HepG2 (cell line): ENCODE measurements around the gene EHD1. TPM values are rescaled to one million over a fixed set of nuclear protein-coding genes. Genes with fewer than 3 reads are reported as not detected.

Source experiments
- JARID2 ChIP-seq: sonication (generic); formaldehyde crosslinking; IDR thresholded peaks from 2 replicates; pipeline ENCODE4 v1.8.1; 2023; ENCODE audit warnings: missing genetic modification reagents, inconsistent platforms; ENCODE audit not compliant: insufficient replicate concordance
- KMT2A ChIP-seq: sonication (generic); formaldehyde crosslinking; IDR thresholded peaks from 2 replicates; pipeline ENCODE4 v1.4.0; 2020; ENCODE audit warnings: missing genetic modification reagents
- KMT2B ChIP-seq: IDR thresholded peaks from 2 replicates; pipeline ENCODE4 v1.6.1; 2016; ENCODE audit warnings: missing genetic modification reagents, missing compliant biosample characterization
- MED1 ChIP-seq: sonication (generic); formaldehyde crosslinking; IDR thresholded peaks from 2 replicates; pipeline ENCODE4 v1.4.0; 2020; ENCODE audit warnings: missing genetic modification reagents
- RCOR2 ChIP-seq: IDR thresholded peaks from 2 replicates; pipeline ENCODE4 v1.6.1; 2016; ENCODE audit warnings: missing biosample characterization, missing genetic modification reagents
- SIN3B ChIP-seq: fragments of 150-350 bp; IDR thresholded peaks from 2 replicates; pipeline ENCODE4 v1.6.1; 2014; ENCODE audit warnings: low read length
- ZBTB3 ChIP-seq: sonication (generic); formaldehyde crosslinking; IDR thresholded peaks from 2 replicates; pipeline ENCODE4 v1.4.0; 2020; ENCODE audit warnings: low read depth, mild to moderate bottlenecking, moderate library complexity, missing genetic modification reagents, borderline replicate concordance
- ZNF580 ChIP-seq: IDR thresholded peaks from 2 replicates; pipeline ENCODE4 v1.6.1; 2016; ENCODE audit warnings: low read depth, borderline replicate concordance
- ZNF770 ChIP-seq: sonication (generic); formaldehyde crosslinking; IDR thresholded peaks from 2 replicates; pipeline ENCODE4 v1.5.0; 2020; ENCODE audit warnings: mild to moderate bottlenecking, missing genetic modification reagents
- ZSCAN12 ChIP-seq: sonication (generic); formaldehyde crosslinking; IDR thresholded peaks from 2 replicates; pipeline ENCODE4 v1.9.0; 2021; ENCODE audit warnings: mild to moderate bottlenecking, missing genetic modification reagents
- polyA plus RNA-seq, 8 experiments: library from polyadenylated mRNA; depleted of rRNA in 3 of 8; stranded (reverse) in 7 of 8; unstranded in 1 of 8; fragments of >200 nt; fragmentation: Illumina TruSeq in 4 of 8; extraction: Trizol in 4 of 8; gene quantifications; 2 replicates each; pipeline versions ENCODE4 v1.2.1 to v1.2.3, GENCODE V29; 2011 to 2016; ENCODE audit warnings: low read depth in 4 of 8, missing spikeins in 1 of 8, mixed read lengths in 1 of 8; ENCODE audit not compliant: insufficient read depth in 1 of 8
- total RNA-seq, 5 experiments: library from RNA; depleted of rRNA; stranded (reverse); fragments of >200 nt; fragmentation: Illumina TruSeq; extraction: Trizol; gene quantifications; 2 replicates each; pipeline ENCODE4 v1.2.3, GENCODE V29; 2016; ENCODE audit warnings: low read depth in 1 of 5
- TF ChIP-seq, protein P1 (sequence below), 2 experiments: fragments of 450-650 bp in 1 of 2; sonication (generic) in 1 of 2; formaldehyde crosslinking in 1 of 2; IDR thresholded peaks; 2 replicates each; pipeline versions ENCODE4 v1.6.1 to v1.8.0; 2016 to 2022; ENCODE audit warnings: antibody characterized with exemption in 1 of 2, mild to moderate bottlenecking in 1 of 2, missing genetic modification reagents in 1 of 2

Gene EHD1
- total and polyA plus RNA-seq, 2 of the 13 experiments (the other 11 are each of a cell fraction or from before 2014, with no cell fraction given), result 23.6 to 26.6 TPM

DNA sequence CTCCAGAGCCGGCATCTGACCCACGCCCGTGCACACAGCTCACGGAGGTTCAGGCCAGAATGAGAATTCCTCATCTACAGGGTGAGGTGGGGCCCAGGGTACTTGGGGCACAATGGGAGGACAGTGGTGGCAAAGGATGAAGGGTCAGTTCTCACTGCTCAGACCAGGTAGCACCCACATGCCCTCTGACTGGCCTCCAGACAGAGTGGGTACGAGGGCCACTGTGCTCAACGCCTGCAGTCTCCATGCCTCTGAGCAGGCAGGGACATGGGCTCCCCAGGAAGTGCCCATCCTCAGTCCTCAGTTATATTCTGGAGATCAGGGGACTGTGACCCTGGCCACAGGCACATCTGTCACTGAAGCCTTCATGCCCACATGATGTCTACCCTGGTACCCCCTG is 20.9 kb downstream of the EHD1 start (continued):
- TF ChIP-seq ZNF770, result no peak
- no peak for TF ChIP-seq KMT2B (CRISPR knock-in tag)
- TF ChIP-seq MED1, result no peak
- TF ChIP-seq RCOR2 (CRISPR knock-in tag), result no peak
- TF ChIP-seq JARID2 (CRISPR knock-in tag), result no peak
- TF ChIP-seq KMT2A, result no peak
- no peak for TF ChIP-seq ZNF580 (CRISPR knock-in tag)
- no peak for TF ChIP-seq SIN3B
- no peak for TF ChIP-seq ZSCAN12 (CRISPR knock-in tag)
- TF ChIP-seq, protein P1, sequence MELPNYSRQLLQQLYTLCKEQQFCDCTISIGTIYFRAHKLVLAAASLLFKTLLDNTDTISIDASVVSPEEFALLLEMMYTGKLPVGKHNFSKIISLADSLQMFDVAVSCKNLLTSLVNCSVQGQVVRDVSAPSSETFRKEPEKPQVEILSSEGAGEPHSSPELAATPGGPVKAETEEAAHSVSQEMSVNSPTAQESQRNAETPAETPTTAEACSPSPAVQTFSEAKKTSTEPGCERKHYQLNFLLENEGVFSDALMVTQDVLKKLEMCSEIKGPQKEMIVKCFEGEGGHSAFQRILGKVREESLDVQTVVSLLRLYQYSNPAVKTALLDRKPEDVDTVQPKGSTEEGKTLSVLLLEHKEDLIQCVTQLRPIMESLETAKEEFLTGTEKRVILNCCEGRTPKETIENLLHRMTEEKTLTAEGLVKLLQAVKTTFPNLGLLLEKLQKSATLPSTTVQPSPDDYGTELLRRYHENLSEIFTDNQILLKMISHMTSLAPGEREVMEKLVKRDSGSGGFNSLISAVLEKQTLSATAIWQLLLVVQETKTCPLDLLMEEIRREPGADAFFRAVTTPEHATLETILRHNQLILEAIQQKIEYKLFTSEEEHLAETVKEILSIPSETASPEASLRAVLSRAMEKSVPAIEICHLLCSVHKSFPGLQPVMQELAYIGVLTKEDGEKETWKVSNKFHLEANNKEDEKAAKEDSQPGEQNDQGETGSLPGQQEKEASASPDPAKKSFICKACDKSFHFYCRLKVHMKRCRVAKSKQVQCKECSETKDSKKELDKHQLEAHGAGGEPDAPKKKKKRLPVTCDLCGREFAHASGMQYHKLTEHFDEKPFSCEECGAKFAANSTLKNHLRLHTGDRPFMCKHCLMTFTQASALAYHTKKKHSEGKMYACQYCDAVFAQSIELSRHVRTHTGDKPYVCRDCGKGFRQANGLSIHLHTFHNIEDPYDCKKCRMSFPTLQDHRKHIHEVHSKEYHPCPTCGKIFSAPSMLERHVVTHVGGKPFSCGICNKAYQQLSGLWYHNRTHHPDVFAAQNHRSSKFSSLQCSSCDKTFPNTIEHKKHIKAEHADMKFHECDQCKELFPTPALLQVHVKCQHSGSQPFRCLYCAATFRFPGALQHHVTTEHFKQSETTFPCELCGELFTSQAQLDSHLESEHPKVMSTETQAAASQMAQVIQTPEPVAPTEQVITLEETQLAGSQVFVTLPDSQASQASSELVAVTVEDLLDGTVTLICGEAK (IDR thresholded peaks at IDR 0.05), result no peak
- TF ChIP-seq, protein P1 (CRISPR knock-in tag; IDR thresholded peaks at IDR 0.05), result no peak
- TF ChIP-seq ZBTB3 (CRISPR knock-in tag), result no peak
